Keratinocyte (primary cell): ENCODE measurements around the gene NANOS1. TPM values are rescaled to one million over a fixed set of nuclear protein-coding genes. Genes with fewer than 3 reads are reported as not detected.

Source experiments
- DNase-seq: peaks from one replicate; pipeline ENCODE4 v3.0.0-alpha.2; 2011; ENCODE audit warnings: low read depth, missing footprints, low spot score
- FAIRE-seq: peaks from 2 replicates; lab custom pipeline; 2011; peaks lifted over from hg19 to GRCh38; lab: Jason Lieb, UNC
- H2AFZ ChIP-seq: 2 replicates; pipeline ENCODE4 v1.6.0; 2012; ENCODE audit warnings: low read length, control low read depth, inconsistent platforms; ENCODE audit not compliant: control insufficient read depth
- H3K27ac ChIP-seq: 2 replicates; pipeline ENCODE4 v1.5.1; 2011; ENCODE audit warnings: low read length; ENCODE audit not compliant: control insufficient read depth, insufficient read depth
- H3K27me3 ChIP-seq: 3 replicates; pipeline ENCODE4 v1.6.0; 2011; ENCODE audit warnings: low read length; ENCODE audit not compliant: control insufficient read depth, insufficient read depth; ENCODE audit errors: extremely low read depth
- H3K36me3 ChIP-seq, 2 experiments: 2 replicates in 1 of 2; 3 replicates in 1 of 2; pipeline ENCODE4 v1.5.1; 2011; ENCODE audit warnings: low read length in 2 of 2, mild to moderate bottlenecking in 1 of 2; ENCODE audit not compliant: control insufficient read depth in 2 of 2, insufficient read depth in 2 of 2; ENCODE audit errors: extremely low read depth in 1 of 2
- H3K4me1 ChIP-seq: 3 replicates; pipeline ENCODE4 v1.5.1; 2011; ENCODE audit warnings: low read length; ENCODE audit not compliant: control insufficient read depth, insufficient read depth; ENCODE audit errors: extremely low read depth
- H3K4me2 ChIP-seq: 3 replicates; pipeline ENCODE4 v1.6.0; 2011; ENCODE audit warnings: low read depth, low read length; ENCODE audit not compliant: control insufficient read depth, insufficient read depth; ENCODE audit errors: extremely low read depth
- H3K4me3 ChIP-seq, 3 experiments: fragments of 200-600 bp in 1 of 3; sonication (generic) in 1 of 3; 2 replicates in 2 of 3; 3 replicates in 1 of 3; pipeline ENCODE4 v1.5.1; 2011 to 2016; ENCODE audit warnings: low read length in 3 of 3, mild to moderate bottlenecking in 3 of 3, control low read depth in 2 of 3, inconsistent platforms in 1 of 3, low read depth in 1 of 3, mixed read lengths in 1 of 3, mixed run types in 1 of 3, moderate library complexity in 1 of 3; ENCODE audit not compliant: control insufficient read depth in 2 of 3, insufficient read depth in 2 of 3; ENCODE audit errors: extremely low read depth in 1 of 3
- H3K79me2 ChIP-seq: 2 replicates; pipeline ENCODE4 v1.6.0; 2012; ENCODE audit warnings: low read length; ENCODE audit not compliant: control insufficient read depth, insufficient read depth
- H3K9ac ChIP-seq: 3 replicates; pipeline ENCODE4 v1.6.0; 2011; ENCODE audit warnings: low read length; ENCODE audit not compliant: control insufficient read depth, insufficient read depth; ENCODE audit errors: extremely low read depth
- H3K9me1 ChIP-seq: 3 replicates; pipeline ENCODE4 v1.6.0; 2011; ENCODE audit warnings: low read length; ENCODE audit not compliant: control insufficient read depth, insufficient read depth; ENCODE audit errors: extremely low read depth
- H3K9me3 ChIP-seq: 2 replicates; pipeline ENCODE4 v1.5.1; 2012; ENCODE audit warnings: low read depth, low read length; ENCODE audit not compliant: control insufficient read depth
- H4K20me1 ChIP-seq: 3 replicates; pipeline ENCODE4 v1.6.0; 2011; ENCODE audit warnings: low read length; ENCODE audit not compliant: control insufficient read depth, insufficient read depth; ENCODE audit errors: extremely low read depth
- EZH2 ChIP-seq: IDR thresholded peaks from one replicate; pipeline ENCODE4 v1.6.1; 2012; ENCODE audit warnings: inconsistent platforms, mild to moderate bottlenecking, low read length, moderate library complexity
- dilution Hi-C: fragments of 300-500 bp; cut with MboI; formaldehyde crosslinking; loops from one replicate; pipeline ENCODE4 v1.7.0; 2020; ENCODE audit warnings: low sequenced_read_pairs; ENCODE audit not compliant: extremely low pct_ligation_motif_present
- polyA plus RNA-seq, 5 experiments: library from polyadenylated mRNA; depleted of rRNA in 3 of 5; stranded (reverse) in 3 of 5; stranded (forward) in 1 of 5; unstranded in 1 of 5; fragments of >200 nt; gene quantifications; 1 replicate in 1 of 5; 2 replicates in 3 of 5; 3 replicates in 1 of 5; pipeline versions ENCODE4 v1.2.1 to v1.2.3, GENCODE V29; 2011 to 2012; ENCODE audit warnings: missing spikeins in 2 of 5, low read depth in 1 of 5, low replicate concordance in 1 of 5
- TF ChIP-seq, protein P1 (sequence below), 3 experiments: IDR thresholded peaks in 1 of 3; conservative IDR thresholded peaks in 1 of 3; optimal IDR thresholded peaks in 1 of 3; 2 replicates in 2 of 3; 3 replicates in 1 of 3; pipeline versions ENCODE3 to v1.5.1; 2011; ENCODE audit warnings: low read length in 3 of 3, mild to moderate bottlenecking in 3 of 3, moderate library complexity in 2 of 3, control low read depth in 1 of 3, inconsistent platforms in 1 of 3; ENCODE audit not compliant: insufficient read depth in 2 of 3; ENCODE audit errors: extremely low read depth in 1 of 3

The NANOS1 gene
- polyA plus RNA-seq, 1 donor (not counting 4 experiments of a cell fraction or from before 2014, with no cell fraction given): 2.1 TPM

- H3K79me2 ChIP-seq: no peaks in the 10 kb centered on the region
- no peak overlapping the region for H2AFZ ChIP-seq
- H3K4me2 ChIP-seq: no peak overlapping the region
- TF ChIP-seq, protein P1, sequence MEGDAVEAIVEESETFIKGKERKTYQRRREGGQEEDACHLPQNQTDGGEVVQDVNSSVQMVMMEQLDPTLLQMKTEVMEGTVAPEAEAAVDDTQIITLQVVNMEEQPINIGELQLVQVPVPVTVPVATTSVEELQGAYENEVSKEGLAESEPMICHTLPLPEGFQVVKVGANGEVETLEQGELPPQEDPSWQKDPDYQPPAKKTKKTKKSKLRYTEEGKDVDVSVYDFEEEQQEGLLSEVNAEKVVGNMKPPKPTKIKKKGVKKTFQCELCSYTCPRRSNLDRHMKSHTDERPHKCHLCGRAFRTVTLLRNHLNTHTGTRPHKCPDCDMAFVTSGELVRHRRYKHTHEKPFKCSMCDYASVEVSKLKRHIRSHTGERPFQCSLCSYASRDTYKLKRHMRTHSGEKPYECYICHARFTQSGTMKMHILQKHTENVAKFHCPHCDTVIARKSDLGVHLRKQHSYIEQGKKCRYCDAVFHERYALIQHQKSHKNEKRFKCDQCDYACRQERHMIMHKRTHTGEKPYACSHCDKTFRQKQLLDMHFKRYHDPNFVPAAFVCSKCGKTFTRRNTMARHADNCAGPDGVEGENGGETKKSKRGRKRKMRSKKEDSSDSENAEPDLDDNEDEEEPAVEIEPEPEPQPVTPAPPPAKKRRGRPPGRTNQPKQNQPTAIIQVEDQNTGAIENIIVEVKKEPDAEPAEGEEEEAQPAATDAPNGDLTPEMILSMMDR (optimal IDR thresholded peaks at IDR 0.05 in 1 of 3, IDR thresholded peaks at IDR 0.05 in 1 of 3, conservative IDR thresholded peaks at IDR 0.05 in 1 of 3; ENCODE audit: extremely low read depth in 1 of 3, insufficient read depth in 2 of 3, low read length in 3 of 3): no peak
- no peak for TF ChIP-seq EZH2
- no peaks in the 10 kb centered on the region for H4K20me1 ChIP-seq
- H3K27me3 ChIP-seq: no peaks in the 10 kb centered on the region
- H3K4me3 ChIP-seq: no peak overlapping the region
- H3K27ac ChIP-seq: no peak overlapping the region
- no peaks in the 10 kb centered on the region for H3K36me3 ChIP-seq
- H3K4me1 ChIP-seq: no peaks in the 10 kb centered on the region
- no peak overlapping the region for H3K9ac ChIP-seq
- FAIRE-seq (no peak), DNase-seq (no peak)
- dilution Hi-C loops: no loop called here
- no peaks in the 10 kb centered on the region for H3K9me3 ChIP-seq
- H3K9me1 ChIP-seq: no peaks in the 10 kb centered on the region
Measured at GRCh38 chr10:118982366-118982765, 47.1 kb upstream of the NANOS1 start.

DNA sequence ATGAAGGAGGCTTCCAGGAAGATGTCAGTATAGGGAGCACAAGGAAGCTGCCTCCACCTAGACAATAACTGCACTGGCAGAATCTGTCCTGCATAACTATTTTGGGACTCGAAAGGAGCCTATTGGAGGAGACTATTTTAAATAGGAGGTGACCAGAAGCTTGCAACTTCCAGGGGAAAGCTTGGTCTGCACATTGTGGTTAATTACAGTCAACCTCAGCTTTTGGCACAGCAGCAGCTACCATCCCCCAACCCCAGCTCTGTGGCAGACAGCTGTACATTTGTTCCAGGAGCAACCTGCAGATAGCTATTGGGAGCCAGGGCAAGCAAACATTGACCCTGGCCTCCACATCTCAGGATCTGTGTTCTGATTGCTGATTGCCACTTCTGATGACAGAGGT is 46.3 kb upstream of the NANOS1 start:
- H3K27me3 ChIP-seq: no peaks in the 10 kb centered on the region
- no peak for FAIRE-seq
- H3K4me3 ChIP-seq: no peak overlapping the region
- no peaks in the 10 kb centered on the region for H4K20me1 ChIP-seq
- DNase-seq: no peak
- no peaks in the 10 kb centered on the region for H3K36me3 ChIP-seq
- no peaks in the 10 kb centered on the region for H3K9me1 ChIP-seq
- dilution Hi-C loops: no loop called here
- H3K27ac ChIP-seq: no peak overlapping the region
- no peak overlapping the region for H3K9ac ChIP-seq
- H3K4me2 ChIP-seq: no peak overlapping the region
- no peaks in the 10 kb centered on the region for H3K79me2 ChIP-seq
- H3K4me1 ChIP-seq: no peaks in the 10 kb centered on the region
- TF ChIP-seq, protein P1 (optimal IDR thresholded peaks at IDR 0.05 in 1 of 3, IDR thresholded peaks at IDR 0.05 in 1 of 3, conservative IDR thresholded peaks at IDR 0.05 in 1 of 3; ENCODE audit: extremely low read depth in 1 of 3, insufficient read depth in 2 of 3, low read length in 3 of 3): no peak
- no peak for TF ChIP-seq EZH2
- H3K9me3 ChIP-seq: no peaks in the 10 kb centered on the region
- no peak overlapping the region for H2AFZ ChIP-seq
